Erythroblast (primary cell): ENCODE measurements around the gene CCSER2.

Source experiments
- GATA1 ChIP-seq: IDR thresholded peaks from 2 replicates; pipeline ENCODE4 v1.6.1; 2011; ENCODE audit warnings: low read depth, mild to moderate bottlenecking, control low read depth, low read length, moderate library complexity
- POLR2A ChIP-seq: IDR thresholded peaks from 2 replicates; pipeline ENCODE4 v1.6.1; 2011; ENCODE audit warnings: mild to moderate bottlenecking, low read length

- TF ChIP-seq POLR2A (no peak), GATA1 (no peak)
These were observed 26.7 kb downstream of the CCSER2 start for GRCh38 chr10:84355106-84355505.
